GM18520 (cell line): ENCODE measurements around the gene SLC45A3.
"Not testable (repeated sequence)": the region's sequence is repeated elsewhere in the genome, so short reads cannot be mapped to it uniquely, and the experiment has no call there.

ENCODE experiments used
- ATAC-seq: cut with Tn5 transposase; IDR thresholded peaks from one replicate; pipeline ENCODE4 v1.9.1; 2021; ENCODE audit not compliant: unreplicated experiment

The SLC45A3 gene

GRCh38 chr1:205680073-205680851 is at the start of gene SLC45A3:
Gene SLC45A3, minus strand, starts transcription at chr1:205680509. Its CDS starts 15,853 bp downstream, at chr1:205664656.
- no peak for ATAC-seq

DNA sequence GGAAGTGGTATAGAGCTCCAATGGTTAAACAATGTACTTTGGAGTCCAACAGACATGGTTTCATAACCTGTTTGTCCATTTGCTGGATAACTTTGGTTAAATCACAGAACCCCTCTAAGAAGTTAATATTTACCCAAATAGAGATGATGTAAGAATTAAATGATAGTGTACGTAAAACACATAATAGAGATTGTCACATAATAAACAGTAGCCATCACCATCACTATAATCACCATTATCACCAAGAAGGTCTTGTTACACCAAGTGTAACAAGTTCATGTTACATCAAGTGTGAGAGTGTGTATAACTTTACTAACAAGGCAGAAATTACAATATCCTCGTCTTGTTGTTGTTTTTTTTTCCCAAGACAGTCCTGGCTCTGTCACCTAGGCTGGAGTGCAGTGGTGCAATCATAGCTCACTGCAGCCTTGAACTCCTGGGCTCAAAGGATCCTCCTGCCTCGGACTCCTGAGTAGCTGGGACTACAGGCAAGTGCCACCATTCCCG is 46.4 kb upstream of the SLC45A3 start:
- ATAC-seq: no peak

DNA sequence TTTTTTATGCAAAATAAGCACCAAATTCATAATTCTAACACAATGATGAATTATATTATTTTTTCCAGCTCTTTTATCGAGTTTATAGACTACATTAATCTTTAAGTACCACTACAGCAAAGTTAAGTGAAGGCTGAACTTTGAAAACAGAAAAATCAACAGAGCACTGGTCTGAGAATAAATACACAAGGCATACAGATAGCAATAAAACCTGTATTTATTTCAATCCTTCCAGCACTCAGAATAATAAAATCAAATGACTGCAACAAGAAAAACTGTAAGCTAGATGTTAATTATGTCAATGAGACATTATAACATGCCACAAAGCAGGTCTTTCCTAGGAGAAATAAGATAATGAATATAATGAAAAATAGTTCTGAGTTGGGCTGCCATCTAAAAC is 45.2 kb upstream of the SLC45A3 start:
- ATAC-seq: no peak

DNA sequence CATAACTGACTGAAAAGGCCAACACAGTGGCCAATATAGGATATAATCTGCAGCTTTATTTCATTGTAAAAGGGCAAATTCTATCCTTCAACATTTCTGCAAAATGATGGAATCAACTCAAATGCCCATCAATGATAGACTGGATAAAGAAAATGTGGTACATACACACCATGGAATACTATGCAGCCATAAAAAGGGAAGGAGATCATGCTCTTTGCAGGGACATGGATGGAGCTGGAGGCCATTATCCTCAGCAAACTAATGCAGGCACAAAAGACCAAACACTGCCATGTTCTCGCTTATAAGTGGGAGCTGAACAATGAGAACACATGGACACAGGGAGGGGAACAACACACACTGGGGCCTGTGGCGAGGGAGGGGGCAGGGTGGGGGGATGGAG is 40.4 kb upstream of the SLC45A3 start:
- ATAC-seq: not testable (repeated sequence)

DNA sequence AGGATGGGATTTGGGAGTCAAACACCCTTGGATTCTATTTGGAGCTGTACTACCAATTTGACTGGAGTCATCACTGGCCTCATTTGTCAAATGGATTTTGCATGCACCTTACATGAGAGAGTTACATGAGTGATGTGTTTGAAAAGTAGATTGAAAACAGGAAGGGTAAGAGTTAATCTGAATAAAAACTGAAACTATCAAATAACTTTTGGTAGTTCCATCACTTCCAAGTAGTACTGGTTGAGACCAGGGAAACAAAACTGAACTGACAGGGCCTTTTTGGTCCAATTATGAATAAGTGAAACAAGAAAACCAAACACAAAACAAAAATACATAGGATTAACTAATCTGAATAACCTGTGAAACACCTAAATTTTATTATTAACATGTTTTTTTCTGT is 39.5 kb upstream of the SLC45A3 start:
- no peak for ATAC-seq

DNA sequence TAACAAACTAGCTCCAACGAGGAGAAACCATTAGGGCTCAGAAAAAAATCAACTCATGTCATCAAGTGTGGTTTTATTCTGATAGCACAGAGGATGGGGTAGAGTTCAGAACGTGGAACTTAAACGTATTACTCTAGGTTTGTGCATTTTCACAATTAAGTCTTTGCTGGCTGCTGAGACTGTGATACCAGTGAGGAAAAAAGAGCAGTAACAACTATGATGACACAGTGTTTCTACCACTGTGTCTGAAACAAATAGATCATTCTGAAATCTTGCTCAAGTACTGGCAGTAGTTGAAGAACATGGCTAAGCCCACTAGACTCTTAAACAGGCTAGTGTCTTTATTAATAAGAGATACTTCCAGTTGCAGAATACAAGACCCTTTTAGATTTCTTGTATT is 38.7 kb upstream of the SLC45A3 start:
- ATAC-seq: no peak

- no peak for ATAC-seq
These were observed 36.2 kb upstream of the SLC45A3 start for GRCh38 chr1:205716371-205717132.

DNA sequence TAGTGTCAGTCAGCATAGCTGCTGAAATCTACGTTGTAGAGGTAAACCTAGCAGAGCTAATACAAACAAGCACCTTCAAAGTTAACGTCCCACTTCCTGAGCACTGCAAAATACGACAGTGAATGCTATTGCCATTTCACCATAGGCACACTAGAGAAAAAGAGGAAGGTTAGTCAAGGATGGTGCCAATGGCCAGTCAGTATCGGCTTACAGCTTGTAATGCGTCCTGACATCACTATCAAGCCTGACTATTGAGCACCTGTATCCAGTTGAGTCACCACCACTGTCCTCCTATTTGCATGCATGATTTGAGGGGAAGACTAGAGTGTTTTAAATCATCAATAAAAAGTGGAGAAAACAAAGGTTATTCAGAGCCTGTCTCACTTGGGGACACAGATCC is 35.3 kb upstream of the SLC45A3 start:
- no peak for ATAC-seq

DNA sequence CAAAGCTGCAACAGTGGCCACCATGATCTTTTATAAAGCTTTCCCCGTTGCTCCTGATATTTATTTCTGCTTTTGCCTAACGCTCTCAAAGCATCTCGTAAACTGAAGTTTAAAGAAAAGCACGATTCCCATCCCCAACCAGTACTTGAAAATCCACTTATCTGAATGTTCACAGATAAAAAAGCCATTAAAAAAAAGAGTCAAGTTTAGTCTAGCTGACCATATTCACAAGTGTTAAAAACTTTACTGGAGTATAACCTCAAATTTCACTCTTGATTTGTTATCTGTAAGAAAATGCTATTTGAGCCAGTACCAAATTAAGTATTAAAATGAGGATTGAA is 34.6 kb upstream of the SLC45A3 start:
- ATAC-seq: no peak

DNA sequence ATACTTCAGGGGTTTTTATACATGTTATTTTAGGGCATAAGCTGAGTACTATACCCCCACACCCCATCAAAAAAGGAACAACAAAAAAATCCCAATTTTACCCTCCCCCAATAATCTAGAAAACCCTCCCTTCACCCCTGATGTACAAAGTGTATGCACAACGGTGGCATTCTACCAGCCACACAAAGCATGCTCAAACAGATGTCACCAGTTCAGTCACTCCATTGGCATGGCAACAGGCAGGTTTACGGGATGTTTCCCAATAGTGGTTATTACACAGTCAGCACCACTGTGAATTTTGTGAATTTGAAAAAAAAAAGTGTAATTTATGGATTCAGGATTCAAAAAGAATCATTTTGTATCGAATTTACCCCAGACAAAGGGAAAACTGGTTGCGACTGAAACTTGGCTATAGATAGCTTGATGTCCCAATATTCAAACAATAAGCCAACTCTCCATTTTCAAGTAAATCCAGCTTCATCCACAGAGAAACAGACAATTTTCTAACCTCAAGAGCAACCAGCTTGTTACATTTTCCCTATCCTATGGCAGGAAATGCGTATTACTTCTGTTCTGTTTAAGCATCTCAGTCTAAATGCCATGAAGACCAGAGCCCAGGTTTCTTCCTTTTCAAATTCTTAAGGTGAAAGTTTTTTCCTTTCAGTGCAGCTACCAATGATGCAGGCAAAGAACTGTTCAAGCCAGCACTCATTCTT is 34.0 kb upstream of the SLC45A3 start:
- ATAC-seq: no peak

DNA sequence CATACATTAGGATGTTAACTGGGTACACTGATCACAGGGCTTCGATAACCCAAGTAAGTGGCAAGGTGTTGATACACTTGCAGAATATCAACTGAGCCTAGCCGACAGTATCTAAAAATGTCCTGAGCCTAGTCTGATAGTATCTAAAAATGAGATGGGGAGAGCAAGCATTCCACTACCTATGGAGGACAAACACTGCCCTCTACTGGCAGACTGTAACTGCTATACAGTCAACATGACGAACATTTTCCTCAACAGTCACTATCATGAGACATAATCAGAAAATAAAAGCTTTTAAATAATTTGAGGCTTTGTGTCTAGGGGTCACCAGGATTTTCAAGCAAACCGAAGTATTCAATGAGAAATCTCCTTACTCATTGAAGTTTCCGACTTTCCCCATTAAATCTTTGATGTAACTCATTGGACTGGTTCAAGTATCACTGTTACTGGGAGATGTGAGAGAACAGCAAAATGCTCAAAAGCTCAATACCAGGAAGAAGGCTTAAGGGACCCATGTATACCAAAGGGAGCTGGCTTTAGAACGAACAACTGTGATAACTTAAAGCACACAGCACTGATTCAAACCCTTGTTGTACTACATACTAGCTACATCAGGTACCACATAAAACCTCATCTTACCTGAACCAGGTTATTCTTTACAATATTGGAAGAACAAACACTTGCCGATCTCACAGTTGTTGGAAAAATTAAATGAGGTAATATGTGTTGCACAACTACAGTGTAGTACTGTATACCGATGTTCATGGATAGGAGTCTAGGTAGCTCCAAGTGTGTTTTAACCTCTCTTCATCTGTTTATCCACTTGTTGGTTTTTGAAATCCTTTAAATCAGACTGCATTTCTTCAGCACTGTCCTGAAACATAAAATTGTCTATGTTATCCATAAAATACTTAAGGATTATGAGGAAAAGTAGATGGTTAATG is 31.1 kb upstream of the SLC45A3 start:
- no peak for ATAC-seq

GRCh38 chr1:205710201-205711062 is 30.1 kb upstream of the SLC45A3 start:
- no peak for ATAC-seq

DNA sequence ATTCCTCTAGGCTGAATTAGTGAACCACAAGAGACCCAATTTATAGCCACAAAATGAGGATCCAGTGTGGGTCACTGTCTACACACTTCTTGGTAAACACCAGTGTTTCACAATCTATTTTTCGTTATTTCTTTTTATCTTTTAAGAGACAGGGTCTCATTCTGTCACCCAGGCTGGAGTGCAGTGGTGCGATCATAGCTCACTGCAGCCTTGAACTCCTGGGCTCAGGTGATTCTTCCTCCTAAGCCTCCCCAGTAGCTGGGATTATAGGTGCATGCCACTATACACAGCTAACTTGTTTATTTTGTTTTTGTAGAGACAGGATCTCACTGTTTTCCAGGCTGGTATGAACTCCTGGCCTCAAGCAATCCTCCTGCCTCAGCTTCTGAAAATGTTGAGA is 29.3 kb upstream of the SLC45A3 start:
- no peak for ATAC-seq

DNA sequence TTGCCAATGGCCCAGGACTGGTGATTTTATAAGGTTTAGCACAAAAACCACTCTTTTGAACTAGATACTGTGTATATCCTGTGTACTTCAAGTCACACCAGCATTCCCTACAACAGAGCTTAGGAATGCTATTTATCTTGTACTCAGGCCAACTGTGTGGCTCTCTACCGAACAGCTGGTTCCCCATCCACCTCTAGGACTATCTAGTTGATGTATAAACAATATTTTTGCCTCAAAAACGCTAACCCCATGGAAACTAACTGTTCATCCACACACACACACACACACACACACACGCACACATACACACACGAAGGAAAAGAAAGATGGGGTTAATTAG is 28.7 kb upstream of the SLC45A3 start:
- no peak for ATAC-seq

DNA sequence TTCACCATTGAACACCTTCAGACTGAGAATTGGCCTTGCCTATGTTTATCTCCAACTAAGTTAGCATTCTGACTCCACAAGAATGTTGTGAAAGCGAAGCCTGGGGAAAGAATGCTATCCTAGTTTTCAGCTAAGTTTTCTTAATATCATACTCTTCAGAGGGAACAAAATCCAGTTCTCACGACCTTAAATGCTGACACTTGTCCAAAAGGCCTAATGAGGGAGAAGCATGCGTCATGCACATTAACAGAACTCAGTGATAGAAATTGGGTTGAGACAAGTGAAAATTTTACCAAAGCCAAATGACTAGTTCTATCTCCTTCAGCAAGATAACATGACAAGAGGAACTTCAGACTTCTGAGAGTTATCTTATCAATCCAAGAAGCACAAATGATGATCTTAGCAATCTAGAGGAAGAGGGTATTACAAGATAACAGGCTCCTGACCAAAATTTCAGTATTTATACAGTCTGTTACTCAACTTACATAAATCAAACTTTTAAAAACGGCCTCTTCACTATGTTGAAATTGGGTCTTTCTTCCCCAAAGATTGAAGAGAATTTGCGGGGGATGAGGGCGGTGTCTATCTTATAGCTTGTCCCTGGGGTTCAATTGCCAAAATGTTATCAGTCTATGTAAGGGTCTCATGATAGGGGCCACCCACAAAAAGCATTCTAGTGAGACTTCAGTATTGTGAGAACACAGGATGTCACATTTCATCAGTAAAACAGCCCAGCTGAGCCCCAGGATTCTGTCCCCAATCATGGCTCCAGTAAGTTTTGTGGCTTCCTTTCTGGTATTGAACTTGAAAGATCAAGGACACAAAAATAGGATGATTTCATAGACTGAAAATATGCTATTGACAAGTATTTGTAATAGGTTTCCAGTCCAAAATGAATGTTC is 26.5 kb upstream of the SLC45A3 start:
- ATAC-seq: no peak

DNA sequence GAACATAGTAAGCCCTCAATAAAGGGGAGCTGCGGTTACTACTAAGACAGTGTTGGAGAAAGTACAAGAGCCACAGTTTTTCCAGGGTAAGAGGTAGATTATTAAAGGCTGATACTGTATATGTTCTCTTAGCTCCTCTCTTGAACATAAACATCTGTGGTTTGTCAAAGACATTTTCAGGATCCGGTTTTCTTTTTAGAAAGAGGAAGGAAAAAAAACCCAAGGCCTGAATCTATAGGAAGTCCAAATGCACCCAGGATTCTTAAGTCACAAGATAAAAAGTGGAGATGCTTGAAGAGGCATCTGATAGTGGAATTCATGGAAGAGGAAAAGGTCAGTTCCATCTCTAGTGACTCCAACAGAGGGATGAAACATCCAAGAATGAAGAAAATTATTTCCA is 24.6 kb upstream of the SLC45A3 start:
- ATAC-seq: no peak

- no peak for ATAC-seq
These were observed 22.8 kb upstream of the SLC45A3 start for GRCh38 chr1:205703072-205703471.

DNA sequence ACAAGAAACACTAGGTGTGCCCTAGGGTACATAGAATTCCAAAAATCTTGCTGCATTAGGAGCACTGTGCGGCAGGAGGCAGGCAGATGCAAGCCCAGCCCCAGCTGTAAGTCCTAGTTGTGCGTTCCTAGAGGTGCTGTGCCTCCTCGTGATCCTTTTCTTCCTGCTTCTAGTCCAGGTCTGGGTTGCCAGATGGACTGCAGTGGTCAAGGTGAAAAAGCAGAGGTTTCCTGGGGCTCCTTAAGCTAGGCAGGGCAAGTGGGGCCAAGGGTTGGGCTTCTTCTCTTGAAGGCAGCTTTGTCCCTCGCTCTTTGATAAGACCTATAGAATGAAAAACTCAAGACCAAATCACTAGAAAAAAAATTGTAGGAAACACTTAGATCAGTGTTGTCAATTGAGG is 21.6 kb upstream of the SLC45A3 start:
- ATAC-seq: no peak

GRCh38 chr1:205701420-205701819 is 21.1 kb upstream of the SLC45A3 start:
- ATAC-seq: no peak
